ENCODE results near the gene PRDM16.

GRCh38 chr1:3387401-3387800, 318.4 kb downstream of the PRDM16 start:
- no peak for TF ChIP-seq POLR2A (IDR thresholded peaks at IDR 0.05; ENCODE audit: low read length)
- no peak for TF ChIP-seq GATA1 (IDR thresholded peaks at IDR 0.05; ENCODE audit: low read depth, low read length)

Measured in erythroblast (primary cell).